ENCODE results near the gene JPH3. TPM values are rescaled to one million over a fixed set of nuclear protein-coding genes. Genes with fewer than 3 reads are reported as not detected.

The JPH3 gene
- total RNA-seq, 1 donor from 2014 or later, result 3.1 TPM

DNA sequence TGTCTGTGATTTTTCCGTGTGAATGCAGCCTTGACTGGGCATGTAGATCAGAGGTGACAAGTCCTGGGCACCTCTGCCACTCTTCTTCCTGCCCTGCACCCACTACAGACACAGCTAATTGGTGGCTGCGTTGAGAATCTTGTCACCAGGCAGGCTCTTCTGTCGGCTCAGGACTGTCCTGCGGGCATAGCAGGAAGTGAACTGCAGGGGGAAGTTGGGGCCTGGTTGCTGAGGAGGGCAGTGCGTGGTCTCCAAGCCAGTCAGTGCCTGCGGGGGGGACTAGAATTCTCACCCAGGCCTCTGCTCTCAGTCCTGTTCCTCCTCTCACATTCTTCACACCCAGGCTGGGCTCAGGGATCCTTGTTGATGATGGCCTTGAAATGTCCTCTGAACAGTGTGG is 50.5 kb downstream of the JPH3 start:
- no peak for DNase-seq (ENCODE audit: low spot score)

DNA sequence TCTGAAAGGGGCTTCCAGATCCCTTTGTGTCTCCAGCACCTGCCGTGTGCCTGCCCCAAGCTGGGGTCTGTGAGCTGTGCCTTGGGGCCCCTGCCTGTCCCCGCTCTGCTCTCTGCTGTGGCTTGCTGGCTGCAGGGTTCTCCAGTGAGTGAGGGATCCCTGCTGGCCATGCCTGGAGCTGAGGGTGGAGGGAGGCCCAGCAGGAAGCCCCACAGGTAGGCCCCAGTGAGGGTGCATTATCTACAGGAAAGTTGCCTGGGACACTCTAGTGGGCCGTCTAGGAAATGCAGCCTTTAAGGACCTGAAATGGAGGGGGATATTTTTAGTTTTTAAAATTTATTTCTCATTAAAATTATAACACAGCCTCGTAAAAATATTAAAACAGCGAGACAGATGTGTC is 50.9 kb downstream of the JPH3 start:
- DNase-seq (ENCODE audit: low spot score), result no peak

DNA sequence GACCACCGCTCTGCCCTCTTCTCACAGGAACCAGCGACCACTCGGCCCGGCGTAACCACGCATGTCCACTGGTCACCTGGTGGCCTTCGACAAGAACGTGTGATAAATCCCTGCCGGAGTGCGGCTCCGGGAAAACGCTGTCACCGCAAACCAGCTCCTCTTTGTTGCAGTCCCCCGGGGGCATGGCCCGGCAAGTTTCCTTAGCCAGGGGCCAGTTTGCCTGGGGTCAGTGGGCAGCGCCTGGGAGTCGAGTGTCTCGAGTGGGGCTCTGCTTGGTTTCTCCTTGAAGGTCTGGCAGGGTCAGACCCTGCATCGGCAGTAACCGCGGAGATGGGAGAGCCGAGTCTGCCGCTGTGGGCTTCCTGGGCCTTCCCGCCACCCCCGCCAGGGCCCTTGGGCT is 52.5 kb downstream of the JPH3 start:
- no peak for DNase-seq (ENCODE audit: low spot score)

- no peak for DNase-seq (ENCODE audit: low spot score)
Observed at GRCh38 chr16:87656328-87656727, 54.0 kb downstream of the JPH3 start.

DNA sequence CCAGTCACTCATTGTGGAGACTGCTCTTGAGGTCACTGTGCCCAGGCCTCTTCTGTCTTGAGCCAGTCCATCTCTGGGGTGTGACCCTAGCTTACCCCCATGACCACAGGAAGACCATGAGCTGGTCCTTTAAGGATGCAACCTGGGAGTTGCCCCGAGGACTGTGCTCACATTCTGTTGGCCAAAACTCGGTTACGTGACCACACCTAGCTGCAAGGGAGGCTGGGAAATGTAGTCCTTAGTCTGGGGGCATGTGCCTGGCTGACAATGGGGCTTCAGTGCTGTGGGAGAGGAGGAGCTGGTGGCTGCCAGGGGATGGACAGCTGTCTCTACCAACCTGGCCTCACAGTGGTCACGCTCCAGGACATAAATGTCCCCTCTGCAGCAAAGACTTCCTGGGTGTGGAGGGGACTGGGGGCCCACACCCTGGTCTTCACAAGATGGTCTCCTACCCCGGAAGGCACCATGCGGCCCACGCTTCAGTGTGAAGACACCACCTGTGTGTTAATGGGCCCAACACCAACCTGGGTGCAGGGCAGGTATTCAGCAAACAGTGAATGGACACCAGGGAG is 55.4 kb downstream of the JPH3 start:
- DNase-seq (ENCODE audit: low spot score), result no peak

- DNase-seq (ENCODE audit: low spot score), result no peak
Observed at GRCh38 chr16:87658564-87659225, 56.4 kb downstream of the JPH3 start.

- peak; percentile 38 for DNase-seq (ENCODE audit: low spot score)
Observed at GRCh38 chr16:87661561-87661960, 59.3 kb downstream of the JPH3 start.

- no peak for DNase-seq (ENCODE audit: low spot score)
Observed at GRCh38 chr16:87662254-87663204, 60.2 kb downstream of the JPH3 start.

DNA sequence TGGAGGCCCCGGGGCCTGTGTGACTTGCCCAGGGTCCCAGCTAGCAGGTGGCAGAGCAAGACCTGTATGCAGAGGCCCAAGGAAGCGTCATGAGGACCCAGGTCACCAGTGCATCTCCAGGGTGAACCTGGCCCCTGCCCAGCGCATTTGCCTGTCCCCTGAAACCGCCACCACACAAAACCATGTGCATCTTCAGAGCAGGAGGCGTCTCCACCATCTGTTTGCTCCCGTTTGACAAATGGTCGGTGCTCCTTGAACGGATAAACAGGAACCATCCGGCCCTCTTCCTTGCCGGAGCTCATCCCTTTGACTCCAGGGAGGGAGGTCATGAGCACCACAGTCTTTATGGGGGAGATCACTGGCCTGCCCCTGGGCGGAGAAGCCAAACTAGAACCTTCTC is 62.5 kb downstream of the JPH3 start:
- DNase-seq (ENCODE audit: low spot score), result no peak

DNA sequence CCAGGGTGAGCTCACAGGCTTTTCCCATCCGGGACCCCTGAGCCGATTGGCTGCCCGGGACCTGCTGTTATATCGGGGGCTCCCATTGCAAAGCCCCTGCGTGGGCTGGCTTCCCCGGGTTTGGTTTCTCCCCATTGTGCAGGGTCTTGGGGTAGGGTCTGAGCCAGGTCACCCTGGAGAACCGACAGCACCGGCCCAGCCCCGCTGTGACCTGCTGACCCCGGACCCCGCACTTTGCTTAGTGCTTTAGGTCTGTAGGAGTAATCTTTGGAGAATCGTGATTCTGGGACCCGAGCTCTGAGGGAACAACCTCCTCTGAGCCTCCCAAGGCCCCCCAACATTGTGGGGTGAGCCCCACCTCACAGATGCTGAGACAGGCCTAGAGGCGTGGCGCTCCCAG is 62.9 kb downstream of the JPH3 start:
- no peak for DNase-seq (ENCODE audit: low spot score)

DNA sequence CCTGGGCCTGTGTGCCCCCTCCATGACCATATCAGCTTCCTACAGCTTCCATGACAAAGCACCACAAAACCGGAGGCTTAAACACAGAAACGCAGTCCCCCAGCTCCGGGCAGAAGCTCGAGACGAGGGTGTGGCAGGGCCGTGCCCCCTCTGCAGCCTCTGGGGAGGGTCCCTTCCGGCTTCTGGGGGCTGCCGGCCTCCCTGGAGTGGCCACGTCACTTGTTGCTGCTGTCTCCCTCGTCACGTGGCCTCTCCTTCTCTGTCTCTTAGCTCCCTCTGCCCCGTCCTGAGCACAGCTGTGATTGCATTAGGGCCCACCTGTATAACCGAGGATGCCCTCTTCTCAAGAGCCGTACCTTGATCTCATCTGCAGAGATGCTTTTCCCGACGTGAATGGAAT is 64.6 kb downstream of the JPH3 start:
- DNase-seq (ENCODE audit: low spot score), result no peak

DNA sequence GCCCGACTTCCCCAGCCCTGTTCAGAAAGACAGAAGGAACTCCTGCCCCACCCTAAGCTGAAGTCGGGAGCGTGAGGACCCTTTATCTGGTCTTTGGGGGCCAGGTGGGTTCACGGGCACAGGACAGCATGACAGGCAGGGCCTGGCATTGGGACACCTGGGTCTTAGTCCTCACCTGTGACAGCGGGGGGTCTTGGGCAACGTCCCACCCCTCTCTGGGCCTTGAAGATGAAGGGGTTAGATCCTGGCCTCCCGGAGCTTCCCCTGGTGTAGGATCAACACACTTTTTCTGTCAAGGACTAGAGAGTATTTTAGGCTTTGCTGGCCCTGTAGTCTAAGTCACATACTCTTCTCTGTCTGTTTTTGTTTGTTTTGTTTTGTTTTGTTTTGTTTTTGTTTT is 65.1 kb downstream of the JPH3 start:
- DNase-seq (ENCODE audit: low spot score), result no peak

GRCh38 chr16:87667946-87668345 is 65.6 kb downstream of the JPH3 start:
- no peak for DNase-seq (ENCODE audit: low spot score)

DNA sequence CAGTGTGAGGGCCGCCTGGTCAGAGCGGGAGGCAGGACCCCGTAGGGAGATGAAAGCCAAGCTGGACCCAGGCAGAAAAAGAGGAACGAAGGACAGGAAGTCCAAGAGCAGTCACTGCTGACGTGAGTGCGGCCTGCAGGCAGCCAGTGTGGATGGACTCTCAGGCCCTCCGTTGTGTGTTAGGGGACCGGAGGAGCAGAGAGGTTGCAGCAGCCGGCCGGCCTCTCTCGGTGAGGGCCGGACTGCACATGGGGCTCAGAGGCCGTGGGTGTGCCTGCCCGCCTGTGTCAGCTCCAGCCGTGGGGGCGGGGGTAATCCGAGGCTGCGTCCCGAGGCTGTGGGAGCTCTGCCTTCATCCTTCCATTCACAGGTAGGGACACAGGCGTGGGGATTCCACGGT is 67.4 kb downstream of the JPH3 start:
- DNase-seq (ENCODE audit: low spot score), result no peak

DNA sequence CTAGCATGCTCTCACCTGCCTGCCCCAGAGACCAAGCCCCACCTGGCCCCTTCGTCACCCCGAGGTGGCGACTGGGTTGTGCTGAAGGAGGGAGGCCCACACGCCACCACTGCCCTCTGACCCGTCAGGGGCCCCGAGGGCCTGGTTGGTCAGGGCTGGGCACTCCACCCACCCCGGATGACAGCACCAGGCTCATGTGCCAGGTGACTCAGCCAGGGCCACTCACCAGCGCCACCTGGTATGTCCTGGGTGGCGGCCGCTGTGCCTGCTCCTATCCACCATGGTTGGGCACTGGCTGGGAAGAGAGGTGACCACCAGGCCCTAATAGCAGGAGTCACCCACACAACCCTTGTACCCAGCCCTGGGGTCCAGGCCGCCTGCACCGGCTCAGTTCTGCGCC is 68.9 kb downstream of the JPH3 start:
- no peak for DNase-seq (ENCODE audit: low spot score)

DNA sequence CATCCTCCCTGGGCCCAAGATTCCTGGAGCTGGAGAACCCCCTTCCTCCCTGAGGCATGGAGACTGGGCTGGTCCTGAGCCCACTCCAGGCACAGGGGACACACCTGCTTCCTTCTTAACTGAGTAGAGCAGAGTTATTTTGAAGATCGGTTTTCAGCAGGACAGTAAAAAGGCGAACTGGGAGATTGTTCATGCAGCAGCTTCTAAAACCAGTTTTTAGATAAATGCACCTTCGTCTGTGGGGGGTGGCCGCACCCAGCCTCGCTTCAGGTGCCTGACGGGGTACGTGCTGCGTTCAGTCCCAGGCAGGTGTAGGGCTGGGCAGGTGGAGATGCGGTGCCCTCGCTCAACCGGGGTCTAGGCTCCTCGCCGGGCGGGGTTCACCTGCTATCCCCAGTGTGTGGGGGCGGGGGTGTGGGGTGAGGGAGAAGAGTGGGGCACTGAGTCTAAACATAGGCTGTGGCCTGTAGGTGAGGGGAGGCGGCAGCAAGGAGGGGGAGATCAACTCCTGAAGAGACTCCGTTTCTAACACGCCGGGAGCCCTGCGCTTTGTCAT is 69.5 kb downstream of the JPH3 start:
- DNase-seq (ENCODE audit: low spot score), result no peak

GRCh38 chr16:87674419-87674818 is 72.1 kb downstream of the JPH3 start:
- DNase-seq (ENCODE audit: low spot score), result no peak

DNA sequence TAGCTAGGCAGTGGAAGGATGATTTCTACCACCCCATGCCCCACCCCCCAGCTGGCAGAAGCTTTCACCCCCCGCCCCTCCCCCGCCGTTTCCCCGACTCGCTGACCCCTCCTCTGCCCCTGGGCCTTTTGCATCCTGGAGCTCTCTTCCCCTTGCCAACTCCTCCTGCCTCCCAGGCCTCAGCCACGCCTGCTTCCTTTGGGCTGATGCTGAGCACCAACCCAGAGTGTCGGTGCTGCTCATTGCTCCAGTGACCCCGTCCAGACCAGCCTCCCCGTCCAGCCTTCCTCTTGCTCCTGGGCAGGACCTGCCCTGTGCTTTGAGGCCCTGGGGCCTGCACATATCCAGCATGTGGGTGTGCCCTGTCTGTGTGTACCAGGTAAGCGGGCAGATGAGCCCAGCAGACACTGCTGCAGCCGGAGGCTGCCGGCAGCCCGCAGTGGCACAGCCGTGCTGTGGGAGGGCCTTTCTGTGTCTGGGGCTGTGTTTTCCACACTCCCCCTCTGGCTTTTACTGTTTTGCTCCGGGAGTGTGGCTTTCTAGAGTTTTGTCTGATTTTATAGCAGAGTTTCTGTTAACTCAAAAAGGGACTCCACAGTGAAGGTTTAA is 72.9 kb downstream of the JPH3 start:
- no peak for DNase-seq (ENCODE audit: low spot score)

DNA sequence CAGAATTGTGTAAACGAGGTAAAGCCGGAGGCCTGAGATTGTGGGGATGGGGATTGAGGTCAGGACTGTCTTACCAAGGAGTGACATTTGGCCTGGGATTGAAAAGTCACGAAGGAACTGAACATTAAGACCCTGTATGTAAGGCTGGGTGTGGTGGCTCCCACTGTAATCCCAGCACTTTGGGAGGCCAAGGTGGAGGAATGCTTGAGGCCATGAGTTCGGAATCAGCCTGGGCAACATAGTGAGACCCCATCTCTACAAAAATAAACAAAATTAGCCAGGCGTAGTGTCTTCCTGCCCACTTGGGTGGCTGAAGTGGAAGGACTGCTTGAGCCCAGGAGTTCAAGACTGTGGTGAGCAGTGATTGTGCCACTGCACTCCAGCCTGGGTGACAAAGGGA is 75.5 kb downstream of the JPH3 start:
- DNase-seq (ENCODE audit: low spot score), result no peak

DNA sequence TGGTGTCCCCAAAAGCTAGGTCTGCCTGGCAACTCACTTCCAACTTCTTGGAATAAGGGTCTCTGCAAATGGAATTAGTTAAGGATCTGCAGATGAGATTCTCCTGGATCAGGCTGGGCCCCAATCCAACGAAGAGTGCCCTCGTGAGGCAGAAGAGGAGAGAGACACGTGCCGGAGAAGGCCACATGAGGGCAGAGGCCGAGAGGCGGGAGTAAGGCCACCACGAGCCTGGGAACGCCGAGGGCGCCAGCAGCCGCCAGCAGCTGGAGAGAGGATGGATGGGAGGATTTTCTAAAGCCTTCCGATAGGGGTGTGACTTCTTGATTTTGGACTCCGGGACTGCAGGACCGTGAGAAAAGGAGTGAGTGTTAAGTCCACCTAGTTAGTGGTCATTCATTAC is 76.3 kb downstream of the JPH3 start:
- DNase-seq (ENCODE audit: low spot score), result no peak

DNA sequence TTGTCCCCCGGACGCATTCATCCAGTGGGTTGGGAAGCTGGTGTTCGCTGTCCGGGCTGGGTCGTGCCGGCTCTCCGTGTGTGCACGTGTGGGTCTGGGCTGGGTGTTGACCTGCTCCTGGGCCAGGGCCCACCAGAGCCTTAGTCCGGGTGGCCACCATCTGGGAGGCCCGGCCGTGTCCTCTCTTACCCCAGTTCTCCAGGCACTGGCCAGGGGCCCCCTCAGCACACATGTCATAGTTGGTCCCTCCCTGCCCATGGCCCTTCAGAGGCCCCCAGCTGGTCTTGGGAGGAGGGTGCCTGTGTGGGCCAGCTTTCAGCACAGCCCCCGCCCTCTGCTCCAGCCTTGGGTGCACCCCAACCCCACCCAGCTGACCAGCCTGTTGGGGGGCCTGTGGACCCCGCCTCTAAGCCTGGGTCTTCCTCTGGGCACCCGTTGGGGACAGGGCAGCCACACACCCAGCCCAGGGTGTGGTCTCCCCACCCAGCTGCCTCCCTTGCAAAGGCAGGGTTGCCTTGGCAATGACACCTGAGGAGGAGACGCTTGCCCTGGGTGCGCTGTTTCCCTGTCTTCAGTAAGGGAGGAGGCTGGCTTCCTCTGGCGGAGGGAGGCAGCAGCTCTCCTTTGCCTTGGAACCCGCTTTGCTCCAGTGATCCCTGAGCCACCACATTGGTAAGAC is 77.4 kb downstream of the JPH3 start:
- no peak for DNase-seq (ENCODE audit: low spot score)

DNA sequence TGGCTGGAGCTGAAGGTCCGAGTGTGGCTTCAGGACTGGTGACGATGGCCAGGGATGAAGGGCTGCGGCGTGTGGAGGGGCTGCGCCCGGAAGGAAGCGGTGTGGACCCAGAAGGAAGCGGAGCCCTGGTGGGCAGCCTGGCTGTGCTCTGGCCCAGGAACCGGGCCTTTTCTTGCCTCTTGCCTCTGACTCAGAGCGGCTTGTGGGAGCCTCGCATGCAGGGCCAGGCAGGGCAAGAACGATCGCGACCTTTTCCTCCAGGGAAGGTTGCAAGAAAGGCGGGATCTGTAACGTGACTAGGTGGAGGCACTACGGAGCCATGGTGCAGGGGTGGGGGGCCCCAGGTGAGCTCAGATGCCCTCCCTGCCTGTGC is 78.0 kb downstream of the JPH3 start:
- no peak for DNase-seq (ENCODE audit: low spot score)
